HEK293 (cell line): ENCODE results near the gene EN1.

Source experiments
- TCF7L2 ChIP-seq: IDR thresholded peaks from 2 replicates; pipeline ENCODE4 v1.6.1; 2011; ENCODE audit warnings: low read depth, mild to moderate bottlenecking, inconsistent platforms, low read length, moderate library complexity, borderline replicate concordance
- YY1 ChIP-seq: fragments of 450-650 bp; formaldehyde crosslinking; IDR thresholded peaks from 2 replicates; pipeline ENCODE4 v1.5.1; 2018; ENCODE audit warnings: missing biosample characterization, missing genetic modification characterization
- ZNF404 ChIP-seq: fragments of 450-650 bp; formaldehyde crosslinking; IDR thresholded peaks from 2 replicates; pipeline ENCODE4 v1.5.1; 2017; ENCODE audit warnings: missing biosample characterization, missing genetic modification characterization
- ZNF621 ChIP-seq: fragments of 450-650 bp; formaldehyde crosslinking; IDR thresholded peaks from 2 replicates; pipeline ENCODE4 v1.5.1; 2017; ENCODE audit warnings: missing biosample characterization, missing genetic modification characterization
- ZNF777 ChIP-seq: fragments of 450-650 bp; formaldehyde crosslinking; IDR thresholded peaks from 2 replicates; pipeline ENCODE4 v1.5.1; 2017; ENCODE audit warnings: missing biosample characterization, missing genetic modification characterization, borderline replicate concordance
- TF ChIP-seq, protein P1 (sequence below): fragments of 450-650 bp; formaldehyde crosslinking; IDR thresholded peaks from 2 replicates; pipeline ENCODE4 v1.5.1; 2016; ENCODE audit warnings: missing biosample characterization, missing genetic modification characterization

DNA sequence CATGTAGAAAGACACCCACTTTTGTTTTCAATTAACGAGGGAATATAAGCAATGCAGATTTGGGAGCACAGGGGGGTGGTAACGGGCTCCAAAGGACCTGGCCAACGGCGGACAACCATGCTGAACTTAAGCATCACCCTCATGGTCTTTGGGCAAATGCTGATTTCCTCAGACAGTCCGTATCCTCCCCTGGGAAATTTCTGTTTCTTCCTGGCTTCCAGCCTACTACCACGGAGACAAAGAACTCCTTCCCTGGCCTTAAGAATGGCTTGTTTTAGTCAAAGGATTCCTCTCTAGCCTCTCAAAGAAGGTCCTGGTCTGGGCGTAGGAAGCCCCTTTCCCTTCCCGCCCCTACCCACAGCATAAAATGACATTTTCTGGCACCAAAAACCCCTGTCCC, 34.3 kb downstream of the EN1 start:
- TF ChIP-seq, protein P1, sequence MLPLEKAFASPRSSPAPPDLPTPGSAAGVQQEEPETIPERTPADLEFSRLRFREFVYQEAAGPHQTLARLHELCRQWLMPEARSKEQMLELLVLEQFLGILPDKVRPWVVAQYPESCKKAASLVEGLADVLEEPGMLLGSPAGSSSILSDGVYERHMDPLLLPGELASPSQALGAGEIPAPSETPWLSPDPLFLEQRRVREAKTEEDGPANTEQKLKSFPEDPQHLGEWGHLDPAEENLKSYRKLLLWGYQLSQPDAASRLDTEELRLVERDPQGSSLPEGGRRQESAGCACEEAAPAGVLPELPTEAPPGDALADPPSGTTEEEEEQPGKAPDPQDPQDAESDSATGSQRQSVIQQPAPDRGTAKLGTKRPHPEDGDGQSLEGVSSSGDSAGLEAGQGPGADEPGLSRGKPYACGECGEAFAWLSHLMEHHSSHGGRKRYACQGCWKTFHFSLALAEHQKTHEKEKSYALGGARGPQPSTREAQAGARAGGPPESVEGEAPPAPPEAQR (tag by site-specific recombination): no peak
- TF ChIP-seq YY1 (tag by site-specific recombination): no peak
- TF ChIP-seq ZNF621: no peak
- no peak for TF ChIP-seq ZNF777 (tag by site-specific recombination)
- no peak for TF ChIP-seq ZNF404 (tag by site-specific recombination)
- TF ChIP-seq TCF7L2: no peak
